Activated CD4-positive, alpha-beta T cell treated with anti-CD3 and anti-CD28 coated beads for 1 hour (primary cell): ENCODE data around the gene PIAS1.

Source experiments
- DNase-seq: peaks from one replicate; pipeline ENCODE4 v3.0.0-alpha.2; 2020

The PIAS1 gene

GRCh38 chr15:68063606-68064005, 9.5 kb downstream of the PIAS1 start:
- no peak for DNase-seq

GRCh38 chr15:68073576-68074288, 19.6 kb downstream of the PIAS1 start:
- DNase-seq = no peak

GRCh38 chr15:68075764-68076385, 21.8 kb downstream of the PIAS1 start:
- no peak for DNase-seq

GRCh38 chr15:68078365-68078764, 24.2 kb downstream of the PIAS1 start:
- no peak for DNase-seq

- DNase-seq = no peak
These were observed 26.2 kb downstream of the PIAS1 start for GRCh38 chr15:68080334-68080733.

GRCh38 chr15:68080783-68081182, 26.7 kb downstream of the PIAS1 start:
- DNase-seq = no peak

- DNase-seq = no peak
These were observed 27.9 kb downstream of the PIAS1 start for GRCh38 chr15:68081869-68082505.

GRCh38 chr15:68082735-68083134, 28.6 kb downstream of the PIAS1 start:
- no peak for DNase-seq

GRCh38 chr15:68083463-68083862, 29.3 kb downstream of the PIAS1 start:
- DNase-seq = no peak

GRCh38 chr15:68085052-68085451, 30.9 kb downstream of the PIAS1 start:
- DNase-seq = no peak

- no peak for DNase-seq
These were observed 37.6 kb downstream of the PIAS1 start for GRCh38 chr15:68091743-68092142.

GRCh38 chr15:68096099-68096498, 42.0 kb downstream of the PIAS1 start:
- no peak for DNase-seq

GRCh38 chr15:68097029-68097428, 42.9 kb downstream of the PIAS1 start:
- DNase-seq = no peak

GRCh38 chr15:68098465-68098864, 44.4 kb downstream of the PIAS1 start:
- DNase-seq = no peak

- no peak for DNase-seq
These were observed 46.1 kb downstream of the PIAS1 start for GRCh38 chr15:68100194-68100593.

- no peak for DNase-seq
These were observed 49.5 kb downstream of the PIAS1 start for GRCh38 chr15:68103603-68104002.

GRCh38 chr15:68106656-68107055, 52.5 kb downstream of the PIAS1 start:
- DNase-seq = no peak

GRCh38 chr15:68107142-68107541, 53.0 kb downstream of the PIAS1 start:
- DNase-seq = no peak

- no peak for DNase-seq
These were observed 58.6 kb downstream of the PIAS1 start for GRCh38 chr15:68112706-68113105.

- no peak for DNase-seq
These were observed 59.2 kb downstream of the PIAS1 start for GRCh38 chr15:68113273-68113672.

GRCh38 chr15:68113751-68114150, 59.6 kb downstream of the PIAS1 start:
- no peak for DNase-seq

- no peak for DNase-seq
These were observed 60.2 kb downstream of the PIAS1 start for GRCh38 chr15:68114356-68114755.

GRCh38 chr15:68114840-68115239, 60.7 kb downstream of the PIAS1 start:
- DNase-seq = no peak

GRCh38 chr15:68124700-68125099, 70.6 kb downstream of the PIAS1 start:
- no peak for DNase-seq
